ENCODE results near the gene NCLN.
"Not testable (repeated sequence)": the region's sequence is repeated elsewhere in the genome, so short reads cannot be mapped to it uniquely, and the experiment has no call there.

GRCh38 chr19:3221576-3221975 is 35.8 kb downstream of the NCLN start:
- not testable (repeated sequence) for TF ChIP-seq CTCF (conservative IDR thresholded peaks at IDR 0.05; ENCODE audit: low read depth, low read length); EZH2 (IDR thresholded peaks at IDR 0.05; ENCODE audit: low read length, unreplicated experiment); EZH2phosphoT487 (IDR thresholded peaks at IDR 0.05; ENCODE audit: borderline replicate concordance, low read length)

Data from PC-3 (cell line).